Adipose tissue (tissue), 3 donors: ENCODE data around the gene SCG3. TPM values are rescaled to one million over a fixed set of nuclear protein-coding genes. Genes with fewer than 3 reads are reported as not detected.

Experiments used
- H3K27ac ChIP-seq: one replicate; pipeline ENCODE4 v1.5.1; 2013; ENCODE audit warnings: low read depth, low read length
- WGBS, 3 donors: extraction: QIAGEN DNeasy Blood & Tissue Kit; methylation state at CpG; one replicate each; pipeline ENCODE4 v1.1.7; 2013; 5-methylcytosine and 5-hydroxymethylcytosine counted together
- polyA plus RNA-seq, 3 donors: library from polyadenylated mRNA; stranded (reverse); fragments of 200-250 nt; gene quantifications; one replicate each; pipeline ENCODE4 v1.2.3, GENCODE V29; 2013
- donor health status: healthy with polysubstance abuse.
- donor health status: Bipolar disorder and iron deficiency.
- donor health status: healthy.

SCG3 gene
- polyA plus RNA-seq, 3 donors, result 0.11 to 3.8 (median 0.39) TPM

- 71 to 77% (median 77%) methylated on average over 4 of the region's 4 CpGs for WGBS, 3 donors
- no peak overlapping the region for H3K27ac ChIP-seq
Measured at GRCh38 chr15:51750186-51750585, 68.9 kb downstream of the SCG3 start.

- no peak within 1 kb of the TSS for H3K27ac ChIP-seq
- WGBS, 3 donors, result 7 to 10% (median 8%) methylated on average over 65 of the region's 65 CpGs
Measured at GRCh38 chr15:51750792-51751696, 69.7 kb downstream of the SCG3 start, which contains the start of gene TMOD2. Gene TMOD2, plus strand, starts transcription at chr15:51751597. Its CDS starts 14,845 bp downstream, at chr15:51766442.

GRCh38 chr15:51751697-51752683, 70.7 kb downstream of the SCG3 start:
- no peak overlapping the region for H3K27ac ChIP-seq
- WGBS, 3 donors, result 3 to 4% (median 4%) methylated on average over 47 to 71 of the region's 71 CpGs

- H3K27ac ChIP-seq, result no peak overlapping the region
- WGBS, 3 donors, result 56 to 83% (median 59%) methylated on average over 5 of the region's 5 CpGs
Measured at GRCh38 chr15:51752888-51753287, 71.6 kb downstream of the SCG3 start.

- H3K27ac ChIP-seq, result no peak overlapping the region
- 55 to 81% (median 62%) methylated on average over 2 of the region's 2 CpGs for WGBS, 3 donors
Measured at GRCh38 chr15:51754267-51754666, 73.0 kb downstream of the SCG3 start.

GRCh38 chr15:51755790-51756189, 74.5 kb downstream of the SCG3 start:
- H3K27ac ChIP-seq, result no peak overlapping the region
- WGBS, 3 donors, result 54 to 77% (median 59%) methylated on average over 4 of the region's 4 CpGs

- WGBS, 3 donors, result 38 to 73% (median 53%) methylated on average over 4 of the region's 4 CpGs
- no peak overlapping the region for H3K27ac ChIP-seq
Measured at GRCh38 chr15:51756482-51756881, 75.2 kb downstream of the SCG3 start.

GRCh38 chr15:51757450-51757849, 76.1 kb downstream of the SCG3 start:
- 78 to 94% (median 81%) methylated on average over 2 of the region's 2 CpGs for WGBS, 3 donors
- no peak overlapping the region for H3K27ac ChIP-seq

- no peak overlapping the region for H3K27ac ChIP-seq
- 40 to 70% (median 42%) methylated on average over 1 of the region's 1 CpG for WGBS, 3 donors
Measured at GRCh38 chr15:51758645-51759044, 77.3 kb downstream of the SCG3 start.

- no peak overlapping the region for H3K27ac ChIP-seq
- 33 to 81% (median 45%) methylated on average over 3 of the region's 3 CpGs for WGBS, 3 donors
Measured at GRCh38 chr15:51759557-51760070, 78.3 kb downstream of the SCG3 start.

GRCh38 chr15:51760805-51761204, 79.5 kb downstream of the SCG3 start:
- no peak overlapping the region for H3K27ac ChIP-seq
- 40 to 69% (median 59%) methylated on average over 3 of the region's 3 CpGs for WGBS, 3 donors

- 87 to 91% (median 89%) methylated on average over 7 of the region's 7 CpGs for WGBS, 3 donors
- H3K27ac ChIP-seq, result no peak overlapping the region
Measured at GRCh38 chr15:51765751-51766150, 84.4 kb downstream of the SCG3 start.

- 91 to 100% (median 91%) methylated on average over 1 of the region's 1 CpG for WGBS, 3 donors
- no peak overlapping the region for H3K27ac ChIP-seq
Measured at GRCh38 chr15:51766341-51766740, 85.0 kb downstream of the SCG3 start.

- no peak overlapping the region for H3K27ac ChIP-seq
- 39 to 72% (median 50%) methylated on average over 9 of the region's 9 CpGs for WGBS, 3 donors
Measured at GRCh38 chr15:51768018-51768417, 86.7 kb downstream of the SCG3 start.

Other genes starting within 250 kb of the SCG3 start
- 10 to 100 TPM in 2 of 3 donors, 1 to 10 TPM in 1; 8.2 to 30.9 (median 16.3) TPM for gene DMXL2, start 58.7 kb upstream of the SCG3 start, polyA plus RNA-seq
- gene LYSMD2, start 56.2 kb downstream of the SCG3 start, polyA plus RNA-seq, result 10 to 100 TPM in 1 of 3 donors, 1 to 10 TPM in 2; 6.5 to 16.5 (median 6.5) TPM
- 10 to 100 TPM in 1 of 3 donors, 1 to 10 TPM in 2; 1.2 to 28.9 (median 2.2) TPM for gene TMOD2, start 70.1 kb downstream of the SCG3 start, polyA plus RNA-seq
- 10 to 100 TPM in 1 of 3 donors, 1 to 10 TPM in 2; 5.4 to 14.6 (median 7.5) TPM for gene TMOD3, start 148.2 kb downstream of the SCG3 start, polyA plus RNA-seq